Muscle layer of colon (tissue), 2 donors: ENCODE measurements around the gene ZMYND11.
"Not testable (repeated sequence)": the region's sequence is repeated elsewhere in the genome, so short reads cannot be mapped to it uniquely, and the experiment has no call there.

ENCODE experiments used
- H3K27ac ChIP-seq: one replicate; pipeline ENCODE4 v1.7.0; 2013; ENCODE audit warnings: low read depth, mild to moderate bottlenecking, low read length, moderate library complexity
- H3K27me3 ChIP-seq, 2 donors: one replicate each; pipeline ENCODE4 v1.7.0; 2013; ENCODE audit warnings: low read length in 2 of 2, mild to moderate bottlenecking in 2 of 2; ENCODE audit not compliant: insufficient read depth in 2 of 2, control insufficient read depth in 1 of 2
- H3K36me3 ChIP-seq: one replicate; pipeline ENCODE4 v1.7.0; 2013; ENCODE audit warnings: mild to moderate bottlenecking, low read length; ENCODE audit not compliant: insufficient read depth
- H3K4me1 ChIP-seq: one replicate; pipeline ENCODE4 v1.7.0; 2013; ENCODE audit warnings: mild to moderate bottlenecking, low read length; ENCODE audit not compliant: insufficient read depth
- H3K4me3 ChIP-seq, 2 donors: one replicate each; pipeline ENCODE4 v1.7.0; 2013; ENCODE audit warnings: low read length in 2 of 2, low read depth in 1 of 2, mild to moderate bottlenecking in 1 of 2, moderate library complexity in 1 of 2
- H3K9ac ChIP-seq: one replicate; pipeline ENCODE4 v1.7.0; 2013; ENCODE audit warnings: low read length
- H3K9me3 ChIP-seq: one replicate; pipeline ENCODE4 v1.7.0; 2013; ENCODE audit warnings: mild to moderate bottlenecking, low read length
- donor health status: abdominal sarcoma.
- donor health status: Adenocarcinoma of cecum.

Gene ZMYND11

DNA sequence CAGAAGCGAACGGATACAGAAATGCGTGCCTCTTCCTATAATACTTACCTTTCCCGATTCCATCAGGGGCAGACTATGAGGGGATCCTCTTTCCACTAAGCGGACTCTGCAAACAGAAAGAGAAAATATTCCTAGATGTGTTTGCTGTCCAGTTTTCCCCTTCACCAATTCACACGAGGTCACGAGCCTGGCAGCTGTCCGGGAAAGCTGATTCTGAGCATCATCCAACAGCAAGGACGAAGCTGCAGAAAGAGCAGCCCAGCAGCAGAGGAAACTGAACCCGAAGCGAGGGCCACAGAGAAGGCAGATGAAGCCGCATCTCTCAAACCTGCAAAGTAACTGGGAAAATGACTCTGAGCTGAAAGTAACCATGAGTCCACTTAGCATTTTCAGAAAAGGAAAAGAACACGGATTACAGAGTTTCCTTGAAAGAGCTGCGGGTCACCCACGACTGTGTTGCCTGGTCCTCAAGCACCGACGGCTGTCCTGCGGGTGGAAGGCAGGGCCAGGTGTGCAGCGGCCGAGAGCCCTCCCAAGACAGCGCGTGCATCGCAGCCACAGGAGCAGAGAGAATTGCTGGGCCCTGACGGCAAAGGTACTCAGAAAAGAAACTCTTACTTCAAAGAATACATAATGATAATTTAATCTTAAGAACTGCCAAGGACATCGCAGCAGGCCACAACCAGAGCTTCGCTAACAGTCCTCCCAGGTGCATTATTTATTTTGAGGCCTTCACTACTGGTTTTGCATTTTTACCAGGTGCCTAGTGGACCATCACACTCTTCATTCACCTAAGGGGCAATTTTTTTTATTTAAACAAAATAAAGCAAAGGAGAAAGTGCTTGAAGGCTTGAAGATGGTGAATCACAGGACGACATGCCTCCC is 153.3 kb downstream of the ZMYND11 start:
- Histone ChIP-seq H3K27me3 (no peaks in the 10 kb centered on the region), H3K9me3 (no peaks in the 10 kb centered on the region), H3K4me1 (peaks cover 7% of the 10 kb centered on the region), H3K36me3 (peaks cover 62% of the 10 kb centered on the region), H3K4me3 (no peak overlapping the region), H3K9ac (no peak overlapping the region), H3K27ac (no peak overlapping the region)

DNA sequence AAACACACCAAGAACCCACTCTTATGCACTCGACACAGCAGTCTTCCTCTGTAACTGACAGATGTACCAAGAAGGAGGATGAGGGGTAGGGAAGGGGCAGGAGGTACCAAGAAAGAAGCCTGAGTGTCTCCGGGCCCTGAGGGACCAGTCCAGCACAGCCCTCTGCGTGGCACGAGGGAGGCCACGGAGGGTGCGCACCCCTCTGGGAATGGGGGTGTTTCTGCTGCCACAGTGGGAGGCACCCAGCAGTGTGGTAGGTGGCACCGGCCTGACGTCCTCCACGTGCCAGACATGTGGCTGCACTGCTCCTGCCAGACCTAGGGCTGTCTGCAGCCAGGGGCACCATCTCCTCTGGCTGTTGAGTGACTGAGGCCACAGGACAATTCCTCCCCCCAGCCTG is 154.3 kb downstream of the ZMYND11 start:
- H3K36me3 ChIP-seq = peaks cover 53% of the 10 kb centered on the region
- H3K27me3 ChIP-seq = no peaks in the 10 kb centered on the region
- peaks cover 7% of the 10 kb centered on the region for H3K4me1 ChIP-seq
- H3K9ac ChIP-seq = no peak overlapping the region
- no peak overlapping the region for H3K27ac ChIP-seq
- H3K4me3 ChIP-seq = no peak overlapping the region
- no peaks in the 10 kb centered on the region for H3K9me3 ChIP-seq

DNA sequence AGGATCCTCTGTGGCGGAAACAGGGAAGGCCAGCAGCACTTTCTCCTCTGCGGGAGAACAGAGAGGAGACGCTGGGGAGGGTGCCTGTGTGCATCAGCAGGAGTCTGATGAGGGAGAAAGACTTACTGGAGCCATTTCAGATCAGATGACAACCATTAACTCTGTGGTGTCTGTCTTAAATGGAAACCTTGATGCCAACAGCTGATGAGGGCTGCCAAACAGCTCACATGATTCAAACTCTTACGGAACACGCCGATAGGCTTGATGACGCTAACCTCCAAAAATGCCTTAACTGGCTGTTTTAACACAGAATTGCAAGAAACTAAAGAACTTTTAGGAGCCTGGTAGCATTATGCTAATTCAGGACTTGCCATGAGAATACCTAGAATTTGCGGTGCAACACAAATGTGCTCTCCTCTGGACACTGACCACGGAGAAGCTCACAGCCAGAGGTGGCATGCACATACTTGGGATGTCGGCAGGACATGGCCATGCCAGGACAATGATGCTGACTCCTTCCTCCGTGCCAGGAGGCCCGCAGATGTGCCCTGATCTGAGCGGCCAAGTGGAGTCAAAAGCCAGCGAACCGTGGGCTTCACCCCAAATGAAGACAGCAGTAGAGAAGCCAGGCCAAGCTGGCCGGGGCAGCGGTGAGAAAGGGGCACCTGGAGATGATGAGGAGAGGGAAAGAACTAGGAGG is 154.9 kb downstream of the ZMYND11 start:
- no peak overlapping the region for H3K4me3 ChIP-seq
- no peaks in the 10 kb centered on the region for H3K27me3 ChIP-seq
- no peak overlapping the region for H3K9ac ChIP-seq
- H3K9me3 ChIP-seq = no peaks in the 10 kb centered on the region
- H3K4me1 ChIP-seq = peaks cover 7% of the 10 kb centered on the region
- peaks cover 47% of the 10 kb centered on the region for H3K36me3 ChIP-seq
- H3K27ac ChIP-seq = no peak overlapping the region

DNA sequence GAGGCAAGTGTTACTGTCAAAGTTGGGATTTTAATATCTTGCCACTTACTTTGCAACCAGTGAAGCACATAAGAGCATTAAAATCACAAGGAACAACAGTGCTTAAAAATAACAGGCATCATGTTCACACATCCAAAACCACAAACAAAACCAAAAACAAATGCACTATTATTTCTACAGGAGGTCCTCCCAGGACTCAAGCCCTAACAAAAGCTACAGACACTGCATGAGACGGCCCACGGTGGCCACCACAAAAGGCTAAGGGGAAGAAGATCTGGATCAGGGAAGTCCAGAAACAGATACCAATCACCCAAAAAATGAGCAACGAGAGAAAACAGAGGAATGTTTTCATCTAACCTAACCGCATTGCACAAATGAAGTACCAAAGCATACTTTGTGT is 158.4 kb downstream of the ZMYND11 start:
- H3K27ac ChIP-seq = no peak overlapping the region
- no peaks in the 10 kb centered on the region for H3K9me3 ChIP-seq
- H3K4me1 ChIP-seq = peaks cover 5% of the 10 kb centered on the region
- H3K4me3 ChIP-seq = no peak overlapping the region
- H3K9ac ChIP-seq = no peak overlapping the region
- H3K36me3 ChIP-seq = peaks cover 24% of the 10 kb centered on the region
- no peaks in the 10 kb centered on the region for H3K27me3 ChIP-seq

DNA sequence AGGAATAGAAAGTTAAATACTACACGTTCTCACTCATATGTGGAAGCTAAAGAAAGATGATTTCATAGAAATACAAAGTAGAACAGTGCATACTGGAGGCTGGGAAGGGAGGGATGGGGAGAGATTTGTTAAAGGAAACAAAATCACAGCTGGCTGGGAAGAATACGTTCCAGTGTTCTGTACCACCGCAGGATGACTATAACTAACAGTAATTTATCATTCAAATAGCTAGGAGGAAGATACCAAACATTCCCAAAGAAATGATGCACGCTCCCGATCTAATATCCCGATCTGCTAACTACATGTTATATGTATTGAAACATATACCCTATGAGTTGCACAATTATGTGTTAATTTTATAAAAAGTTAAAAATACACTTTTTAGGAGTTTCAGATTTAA is 162.3 kb downstream of the ZMYND11 start:
- Histone ChIP-seq H3K9me3 (no peaks in the 10 kb centered on the region), H3K4me1 (peaks cover 5% of the 10 kb centered on the region), H3K9ac (no peak overlapping the region), H3K36me3 (peaks cover 4% of the 10 kb centered on the region), H3K27me3 (no peaks in the 10 kb centered on the region), H3K4me3 (no peak overlapping the region), H3K27ac (peak overlapping the region; percentile 55)

DNA sequence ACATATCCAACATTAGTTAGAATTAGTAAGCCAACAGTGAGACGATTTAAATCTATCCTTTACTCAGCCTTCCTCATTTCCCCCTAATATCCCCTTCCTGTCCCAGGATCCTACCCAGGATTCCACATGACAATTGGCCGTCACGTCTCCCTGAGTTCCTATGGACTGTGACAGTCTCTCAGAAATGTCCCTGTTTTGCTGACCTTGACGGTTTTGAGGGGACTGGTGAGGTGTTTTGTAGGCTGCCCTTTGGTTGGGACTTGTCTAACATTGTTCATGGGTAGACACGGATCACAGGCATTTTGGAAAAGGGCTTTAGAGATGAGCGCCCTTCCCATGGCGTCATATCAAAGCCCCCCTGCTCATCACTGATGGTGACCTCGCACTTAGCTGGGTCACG is 162.8 kb downstream of the ZMYND11 start:
- Histone ChIP-seq H3K36me3 (peaks cover 4% of the 10 kb centered on the region), H3K4me1 (peaks cover 5% of the 10 kb centered on the region), H3K9me3 (no peaks in the 10 kb centered on the region), H3K27ac (no peak overlapping the region), H3K4me3 (no peak overlapping the region), H3K27me3 (no peaks in the 10 kb centered on the region), H3K9ac (no peak overlapping the region)

DNA sequence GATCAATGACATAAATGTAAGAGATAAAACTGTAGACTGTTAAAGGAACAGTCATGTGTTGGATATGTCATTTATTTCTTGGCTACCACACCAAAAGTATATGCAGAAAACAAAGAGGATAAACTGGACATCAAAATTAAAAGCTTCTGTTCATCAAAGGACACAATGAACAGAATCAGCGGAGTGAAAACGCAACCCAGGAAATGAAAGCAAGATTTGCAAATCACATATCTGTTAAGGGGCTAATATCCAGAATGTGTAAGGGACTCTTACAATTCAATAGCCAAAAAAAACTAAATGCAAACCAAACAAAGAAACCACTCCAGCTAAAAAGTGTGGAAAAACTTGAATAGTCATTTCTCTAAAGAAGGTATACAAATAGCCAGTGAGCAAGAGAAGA is 164.3 kb downstream of the ZMYND11 start:
- Histone ChIP-seq H3K27ac (no peak overlapping the region), H3K9me3 (no peaks in the 10 kb centered on the region), H3K4me1 (peaks cover 5% of the 10 kb centered on the region), H3K9ac (no peak overlapping the region), H3K27me3 (no peaks in the 10 kb centered on the region), H3K4me3 (no peak overlapping the region), H3K36me3 (peaks cover 9% of the 10 kb centered on the region)

DNA sequence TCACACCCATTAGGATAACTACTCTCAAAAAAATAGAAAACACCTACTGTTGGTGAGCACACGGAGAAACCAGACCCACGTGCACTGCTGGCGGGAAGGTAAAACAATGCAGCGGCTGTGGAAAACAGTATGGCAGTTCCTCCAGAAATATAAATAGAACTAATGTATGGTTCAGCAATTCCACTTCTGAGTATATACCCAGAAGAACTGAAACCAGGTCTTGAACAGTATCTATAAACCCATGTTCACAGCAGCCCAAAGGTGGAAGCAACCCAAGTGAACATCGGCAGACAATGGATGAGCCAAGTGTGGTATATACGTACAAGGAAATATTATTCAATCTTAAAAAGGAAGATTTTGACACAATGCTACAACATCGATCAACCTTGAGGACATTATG is 164.7 kb downstream of the ZMYND11 start:
- no peak overlapping the region for H3K9ac ChIP-seq
- H3K9me3 ChIP-seq = no peaks in the 10 kb centered on the region
- peaks cover 5% of the 10 kb centered on the region for H3K4me1 ChIP-seq
- no peak overlapping the region for H3K27ac ChIP-seq
- H3K4me3 ChIP-seq = no peak overlapping the region
- H3K36me3 ChIP-seq = peaks cover 13% of the 10 kb centered on the region
- H3K27me3 ChIP-seq = no peaks in the 10 kb centered on the region

DNA sequence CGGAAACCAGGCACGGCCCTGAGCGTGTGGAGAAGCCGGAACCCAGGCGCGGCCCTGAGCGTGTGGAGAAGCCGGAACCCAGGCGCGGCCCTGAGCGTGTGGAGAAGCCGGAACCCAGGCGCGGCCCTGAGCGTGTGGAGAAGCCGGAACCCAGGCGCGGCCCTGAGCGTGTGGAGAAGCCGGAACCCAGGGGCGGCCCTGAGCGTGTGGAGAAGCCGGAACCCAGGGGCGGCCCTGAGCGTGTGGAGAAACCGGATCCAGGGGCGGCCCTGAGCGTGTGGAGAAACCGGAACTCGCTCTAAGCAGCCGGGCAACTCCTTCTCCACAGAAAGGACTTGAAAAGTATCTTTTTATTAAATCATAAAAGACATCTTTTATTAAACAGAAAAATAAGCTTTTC is 165.3 kb downstream of the ZMYND11 start:
- not testable (repeated sequence) for H3K9ac ChIP-seq, H3K4me3 ChIP-seq, H3K27me3 ChIP-seq, H3K4me1 ChIP-seq, H3K9me3 ChIP-seq, H3K27ac ChIP-seq
- H3K36me3 ChIP-seq = peaks cover 16% of the 10 kb centered on the region

DNA sequence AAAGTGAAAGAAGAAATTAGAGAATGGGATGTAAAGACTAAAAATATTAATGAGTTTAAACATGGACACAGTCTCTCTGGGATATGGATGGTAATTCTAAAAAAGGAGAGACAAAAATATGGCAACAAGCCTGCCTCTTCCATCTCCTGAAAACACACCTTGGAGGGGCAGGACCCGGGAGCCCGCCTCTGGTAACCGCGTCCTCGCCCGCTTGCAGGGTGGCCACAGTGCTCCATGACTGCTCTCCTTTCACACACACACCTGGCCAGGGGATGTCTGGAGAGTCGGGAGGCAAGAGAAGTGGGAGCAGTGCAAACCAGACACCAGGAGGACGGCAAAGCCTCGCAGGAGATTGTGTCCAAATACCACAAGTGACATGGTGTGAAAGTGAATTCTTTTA is 166.3 kb downstream of the ZMYND11 start:
- Histone ChIP-seq H3K27ac (no peak overlapping the region), H3K9me3 (no peaks in the 10 kb centered on the region), H3K4me1 (peaks cover 5% of the 10 kb centered on the region), H3K36me3 (peaks cover 23% of the 10 kb centered on the region), H3K9ac (no peak overlapping the region), H3K4me3 (no peak overlapping the region), H3K27me3 (no peaks in the 10 kb centered on the region)
